Measurements from ENCODE around the gene TTLL11.

TTLL11 gene

DNA sequence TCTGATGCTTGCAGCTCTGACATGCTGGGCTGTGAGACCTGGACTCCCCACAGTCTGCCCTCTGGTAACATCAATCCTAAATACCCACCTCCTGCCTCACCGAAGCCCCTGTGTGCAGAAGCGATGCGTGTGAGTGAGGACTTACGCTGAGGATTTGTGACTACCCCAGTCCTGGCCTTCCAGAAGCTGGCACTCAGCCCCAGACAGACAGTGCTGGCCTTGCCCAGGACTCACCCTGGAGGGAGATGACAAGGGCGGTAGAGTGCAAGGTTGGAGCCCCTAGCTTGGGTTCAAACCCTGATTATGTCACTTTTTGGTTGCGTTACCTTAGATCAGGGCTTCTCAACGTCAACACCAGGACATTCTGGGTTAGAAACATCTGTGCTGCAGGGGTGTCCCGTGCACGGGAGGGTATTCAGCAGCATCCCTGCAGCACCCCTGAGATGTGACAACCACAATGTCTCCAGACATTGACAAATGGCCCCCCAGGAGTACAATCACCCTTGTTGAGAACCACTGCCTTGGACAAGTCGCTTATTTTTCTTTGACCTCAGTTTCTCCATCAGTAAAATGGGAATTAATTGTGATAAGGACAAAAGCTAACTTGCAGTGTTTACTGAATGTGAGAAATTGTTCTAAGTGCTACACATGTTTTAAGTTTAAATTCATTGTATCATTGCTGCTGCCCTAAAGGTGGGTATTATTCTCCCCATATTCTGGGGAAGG lies 23.5 kb upstream of the TTLL11 start:
- no peaks in the 10 kb centered on the region for H3K27me3 ChIP-seq (ENCODE audit: insufficient read depth, low read length)
- H3K9ac ChIP-seq (ENCODE audit: low read depth, low read length), result peak overlapping the region; percentile 23; the same call in 1 of the 2 replicates
- peaks cover 20% of the 10 kb centered on the region; the same call in 1 of the 2 replicates for H3K4me1 ChIP-seq (ENCODE audit: insufficient read depth, low read length)
- H3K9me3 ChIP-seq (ENCODE audit: insufficient read depth, low read depth, low read length), result no peaks in the 10 kb centered on the region
- H3K36me3 ChIP-seq (ENCODE audit: insufficient read depth, low read length), result no peaks in the 10 kb centered on the region
- H3K27ac ChIP-seq (ENCODE audit: low read depth, low read length), result peak overlapping the region; percentile 61; the same call in 1 of the 2 replicates
- WGBS, result 82% methylated on average over 10 of the region's 10 CpGs
- no peak overlapping the region for H3K4me3 ChIP-seq (ENCODE audit: low read length)

DNA sequence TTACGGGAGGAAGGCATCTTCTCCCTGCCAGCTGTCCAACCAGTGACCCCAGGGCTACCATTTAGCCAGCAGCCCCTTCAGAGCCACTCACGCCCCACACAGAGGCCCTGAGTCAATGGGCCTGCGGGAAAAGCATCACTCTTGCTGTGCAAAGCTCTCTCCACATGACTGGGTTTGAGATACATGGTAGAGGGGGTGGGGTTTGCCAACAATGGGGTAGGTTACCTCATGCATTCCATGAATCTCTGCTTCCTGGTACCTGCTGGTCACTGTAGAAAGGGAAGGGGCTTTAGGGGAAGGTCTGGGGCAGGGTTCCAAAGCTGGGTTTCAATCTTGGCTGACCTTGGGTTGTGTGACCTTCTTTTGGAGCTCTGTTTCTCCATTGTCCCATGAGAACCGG lies 22.9 kb upstream of the TTLL11 start:
- H3K36me3 ChIP-seq (ENCODE audit: insufficient read depth, low read length), result no peaks in the 10 kb centered on the region
- no peak overlapping the region for H3K4me3 ChIP-seq (ENCODE audit: low read length)
- WGBS, result 48% methylated on average over 4 of the region's 4 CpGs
- peak overlapping the region; percentile 23; the same call in 1 of the 2 replicates for H3K9ac ChIP-seq (ENCODE audit: low read depth, low read length)
- no peaks in the 10 kb centered on the region for H3K27me3 ChIP-seq (ENCODE audit: insufficient read depth, low read length)
- no peaks in the 10 kb centered on the region for H3K9me3 ChIP-seq (ENCODE audit: insufficient read depth, low read depth, low read length)
- H3K4me1 ChIP-seq (ENCODE audit: insufficient read depth, low read length), result peaks cover 20% of the 10 kb centered on the region; the same call in 1 of the 2 replicates
- peak overlapping the region; percentile 61; the same call in 1 of the 2 replicates for H3K27ac ChIP-seq (ENCODE audit: low read depth, low read length)

DNA sequence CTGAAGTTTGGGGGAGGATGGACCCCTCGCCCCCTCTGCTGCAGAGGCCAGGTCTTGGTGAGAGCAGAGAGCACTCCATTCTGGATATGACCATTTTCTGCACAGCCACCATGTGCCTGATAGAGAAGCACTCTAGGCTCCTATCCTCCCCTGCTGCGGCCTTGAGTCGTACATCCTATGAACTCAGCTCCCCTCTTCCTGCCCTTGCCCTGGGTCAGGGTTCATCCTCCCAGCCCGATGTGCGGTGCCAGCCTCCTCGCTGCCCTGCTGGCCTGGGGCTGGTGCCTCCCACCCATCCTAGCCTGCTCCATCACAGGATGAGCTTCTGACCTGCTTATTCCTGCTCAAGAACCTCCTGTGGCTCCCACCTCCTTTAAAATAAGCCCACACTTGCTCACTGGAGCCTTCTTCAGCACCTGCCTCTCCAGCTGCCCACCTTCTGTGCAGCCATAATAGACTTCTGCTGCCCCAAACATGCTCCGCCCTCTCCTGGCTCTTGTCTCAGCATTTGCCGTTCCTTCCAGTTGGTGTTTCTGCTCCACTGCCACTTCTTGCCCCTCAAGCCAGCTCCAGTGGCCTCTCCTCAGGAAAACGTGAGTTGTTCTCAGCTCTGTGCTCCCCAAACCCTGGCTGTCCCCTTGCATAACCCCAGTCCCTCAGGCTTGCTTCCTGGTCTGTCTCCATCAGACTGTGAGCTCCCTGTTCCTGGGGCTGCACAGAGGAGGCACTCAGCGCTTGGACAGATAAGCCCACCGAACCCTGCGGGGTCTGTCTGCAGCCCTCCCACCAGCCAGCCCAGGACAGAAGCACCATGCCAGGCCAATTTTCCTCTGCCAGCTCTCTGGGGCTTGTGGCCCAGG lies 22.3 kb upstream of the TTLL11 start:
- H3K36me3 ChIP-seq (ENCODE audit: insufficient read depth, low read length), result no peaks in the 10 kb centered on the region
- H3K4me3 ChIP-seq (ENCODE audit: low read length), result no peak overlapping the region
- no peak overlapping the region for H3K9ac ChIP-seq (ENCODE audit: low read depth, low read length)
- 87% methylated on average over 12 of the region's 12 CpGs for WGBS
- no peaks in the 10 kb centered on the region for H3K9me3 ChIP-seq (ENCODE audit: insufficient read depth, low read depth, low read length)
- no peaks in the 10 kb centered on the region for H3K27me3 ChIP-seq (ENCODE audit: insufficient read depth, low read length)
- H3K4me1 ChIP-seq (ENCODE audit: insufficient read depth, low read length), result peaks cover 20% of the 10 kb centered on the region; the same call in 1 of the 2 replicates
- H3K27ac ChIP-seq (ENCODE audit: low read depth, low read length), result peak overlapping the region; percentile 15; the same call in 1 of the 2 replicates

DNA sequence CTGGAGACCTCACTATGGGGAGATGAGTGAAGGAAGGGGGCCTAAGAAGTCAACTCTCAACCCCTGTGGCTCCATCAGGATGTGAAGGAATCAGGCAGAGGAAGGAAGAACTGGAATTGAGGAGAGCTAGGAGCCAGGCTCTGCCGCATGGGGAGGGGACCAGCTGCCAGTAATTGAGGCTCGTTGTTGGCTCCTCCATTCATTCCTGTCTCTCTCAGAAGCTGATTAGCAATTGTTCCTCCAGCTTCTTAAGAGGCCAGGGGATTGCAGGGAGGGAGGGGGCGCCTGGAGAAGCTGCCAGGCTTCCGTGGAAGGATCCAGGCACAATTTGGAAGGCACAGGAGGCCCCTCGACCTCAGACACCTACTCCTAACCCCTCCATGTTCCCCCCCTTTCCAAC lies 20.5 kb upstream of the TTLL11 start:
- Histone ChIP-seq H3K36me3 (ENCODE audit: insufficient read depth, low read length) (no peaks in the 10 kb centered on the region), H3K4me3 (ENCODE audit: low read length) (no peak overlapping the region), H3K9ac (ENCODE audit: low read depth, low read length) (no peak overlapping the region), H3K27ac (ENCODE audit: low read depth, low read length) (no peak overlapping the region), H3K4me1 (ENCODE audit: insufficient read depth, low read length) (peaks cover 20% of the 10 kb centered on the region; the same call in 1 of the 2 replicates), H3K27me3 (ENCODE audit: insufficient read depth, low read length) (no peaks in the 10 kb centered on the region), H3K9me3 (ENCODE audit: insufficient read depth, low read depth, low read length) (no peaks in the 10 kb centered on the region)
- WGBS, result 58% methylated on average over 3 of the region's 5 CpGs

DNA sequence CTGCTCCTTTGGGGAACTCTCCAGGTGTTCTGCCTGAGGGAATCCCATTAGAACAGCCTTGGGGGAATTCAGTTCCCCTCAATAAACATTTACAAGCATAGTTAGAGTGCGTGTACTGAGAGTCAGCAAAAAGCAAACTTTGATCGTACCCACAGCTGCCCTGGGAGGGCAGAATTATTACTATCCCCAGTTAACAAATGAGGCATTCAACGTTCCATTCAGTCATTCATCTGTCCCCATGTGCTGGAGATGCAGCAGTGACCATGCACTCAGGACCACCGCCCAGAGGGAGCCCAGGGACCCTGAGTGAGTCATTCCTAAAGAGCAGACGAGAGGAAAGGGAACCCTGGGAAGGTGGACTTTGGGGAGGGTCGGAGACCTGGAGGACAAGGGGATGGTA lies 19.1 kb upstream of the TTLL11 start:
- Histone ChIP-seq H3K4me1 (ENCODE audit: insufficient read depth, low read length) (peaks cover 20% of the 10 kb centered on the region; the same call in 1 of the 2 replicates), H3K36me3 (ENCODE audit: insufficient read depth, low read length) (no peaks in the 10 kb centered on the region), H3K9ac (ENCODE audit: low read depth, low read length) (no peak overlapping the region), H3K27ac (ENCODE audit: low read depth, low read length) (no peak overlapping the region), H3K9me3 (ENCODE audit: insufficient read depth, low read depth, low read length) (no peaks in the 10 kb centered on the region), H3K4me3 (ENCODE audit: low read length) (no peak overlapping the region), H3K27me3 (ENCODE audit: insufficient read depth, low read length) (no peaks in the 10 kb centered on the region)
- WGBS, result 87% methylated on average over 6 of the region's 6 CpGs

DNA sequence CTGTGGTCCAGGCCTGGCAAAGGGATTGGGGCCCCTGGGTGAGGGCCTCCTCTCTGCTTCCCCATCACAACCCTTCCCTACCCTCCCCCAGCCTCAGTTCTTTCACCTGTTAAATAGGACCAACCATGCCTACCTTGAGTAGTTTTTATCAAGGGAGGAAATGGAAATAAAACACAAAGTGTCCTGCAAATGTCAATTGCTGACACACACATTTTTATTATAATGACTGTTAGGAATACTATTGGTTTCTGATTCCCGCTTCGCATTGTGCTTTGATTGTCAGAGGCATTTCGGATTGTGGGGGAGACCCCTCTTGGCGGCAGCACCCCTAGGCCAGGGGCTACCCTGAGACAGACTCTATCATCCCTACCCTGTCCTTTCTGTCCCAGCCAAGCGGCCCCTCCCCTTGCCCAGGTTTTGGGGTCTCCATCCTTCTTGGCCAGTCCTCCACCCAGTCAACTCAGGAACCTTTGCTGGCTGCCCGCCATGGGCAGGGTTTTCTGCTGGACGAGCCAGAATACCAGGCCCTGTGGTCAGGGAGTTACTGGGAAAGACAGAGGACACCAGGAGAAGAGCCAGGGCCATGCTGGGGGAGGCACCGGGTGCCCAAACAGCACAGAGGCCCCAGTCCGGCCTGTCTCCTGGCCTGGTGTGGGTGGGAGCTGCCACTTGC lies 18.4 kb upstream of the TTLL11 start:
- Histone ChIP-seq H3K27me3 (ENCODE audit: insufficient read depth, low read length) (no peaks in the 10 kb centered on the region), H3K27ac (ENCODE audit: low read depth, low read length) (no peak overlapping the region), H3K4me1 (ENCODE audit: insufficient read depth, low read length) (peaks cover 18% of the 10 kb centered on the region; the same call in 1 of the 2 replicates), H3K36me3 (ENCODE audit: insufficient read depth, low read length) (no peaks in the 10 kb centered on the region), H3K4me3 (ENCODE audit: low read length) (no peak overlapping the region), H3K9me3 (ENCODE audit: insufficient read depth, low read depth, low read length) (no peaks in the 10 kb centered on the region), H3K9ac (ENCODE audit: low read depth, low read length) (no peak overlapping the region)
- 93% methylated on average over 9 of the region's 9 CpGs for WGBS

DNA sequence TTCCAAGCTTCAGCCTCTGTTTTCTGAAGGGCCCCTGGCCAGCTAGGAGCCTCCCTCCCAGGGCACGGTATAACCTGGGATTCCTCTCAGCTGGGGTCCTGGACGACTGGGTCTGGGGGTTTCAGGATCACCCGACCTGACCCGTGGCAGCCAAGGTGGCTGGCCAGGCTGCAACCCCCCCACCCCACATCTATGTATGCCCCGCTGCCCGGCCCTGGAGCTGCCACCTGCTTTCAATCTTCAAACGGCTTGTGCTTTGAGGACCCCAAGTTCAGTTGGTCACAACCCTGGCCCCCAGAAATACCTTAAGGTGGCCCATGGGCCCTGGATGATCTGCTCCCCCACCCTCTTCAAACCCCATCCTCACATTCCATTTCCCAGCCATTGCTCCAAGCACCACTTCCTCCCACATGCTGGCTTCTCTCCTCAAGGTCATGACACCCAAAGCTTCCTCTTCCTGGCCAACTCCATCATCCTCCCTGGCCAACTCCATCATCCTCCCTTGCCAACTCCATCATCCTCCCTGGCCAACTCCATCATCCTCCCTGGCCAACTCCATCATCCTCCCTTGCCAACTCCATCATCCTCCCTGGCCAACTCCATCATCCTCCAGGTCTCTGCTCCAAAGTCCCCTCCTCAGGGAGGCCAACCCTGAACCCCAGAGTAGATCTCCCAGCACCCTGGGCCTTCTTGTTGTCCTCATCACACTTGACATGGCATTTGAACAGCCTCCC lies 17.2 kb upstream of the TTLL11 start:
- no peaks in the 10 kb centered on the region for H3K36me3 ChIP-seq (ENCODE audit: insufficient read depth, low read length)
- H3K9me3 ChIP-seq (ENCODE audit: insufficient read depth, low read depth, low read length), result no peaks in the 10 kb centered on the region
- no peak overlapping the region for H3K4me3 ChIP-seq (ENCODE audit: low read length)
- H3K4me1 ChIP-seq (ENCODE audit: insufficient read depth, low read length), result peaks cover 6% of the 10 kb centered on the region; the same call in 1 of the 2 replicates
- H3K27ac ChIP-seq (ENCODE audit: low read depth, low read length), result no peak overlapping the region
- no peaks in the 10 kb centered on the region for H3K27me3 ChIP-seq (ENCODE audit: insufficient read depth, low read length)
- H3K9ac ChIP-seq (ENCODE audit: low read depth, low read length), result no peak overlapping the region
- 92% methylated on average over 7 of the region's 7 CpGs for WGBS

DNA sequence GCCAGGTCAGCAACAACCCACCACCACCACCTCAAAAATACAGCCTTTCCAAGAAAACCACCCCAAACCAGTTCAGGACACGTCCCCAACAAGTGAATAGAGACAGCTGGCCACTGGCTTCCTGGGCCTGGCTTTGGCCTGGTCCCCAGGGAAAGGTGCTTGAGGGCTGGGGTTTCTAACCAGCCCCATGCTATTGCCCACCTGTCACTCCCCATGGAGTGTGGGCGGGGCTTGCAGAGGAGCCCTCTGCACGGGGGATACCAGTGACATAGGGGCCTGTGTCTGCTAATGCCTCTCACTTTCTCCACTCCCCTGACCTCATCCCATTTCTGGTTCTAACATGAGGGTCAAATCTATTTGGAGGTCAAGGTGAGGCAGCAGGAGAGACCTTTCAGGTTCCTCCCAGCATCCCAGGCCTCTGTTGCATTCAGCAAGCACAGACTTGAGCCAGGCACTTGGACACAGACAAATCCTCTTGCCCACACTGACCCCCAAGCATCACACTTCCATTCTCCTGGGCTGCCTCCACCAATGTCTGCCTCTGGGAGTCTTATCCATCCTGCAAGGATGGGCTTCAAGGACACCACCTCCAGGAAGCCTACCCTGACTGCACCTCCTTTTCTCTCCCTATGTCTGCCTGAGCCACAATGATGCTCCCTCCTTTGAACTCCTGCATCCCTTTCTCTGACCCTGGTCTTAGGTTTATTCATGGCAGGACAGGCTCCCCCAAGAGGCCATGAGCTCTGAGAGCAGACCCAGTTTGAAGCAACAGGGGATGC lies 16.1 kb upstream of the TTLL11 start:
- no peaks in the 10 kb centered on the region for H3K27me3 ChIP-seq (ENCODE audit: insufficient read depth, low read length)
- H3K9me3 ChIP-seq (ENCODE audit: insufficient read depth, low read depth, low read length), result no peaks in the 10 kb centered on the region
- no peak overlapping the region for H3K27ac ChIP-seq (ENCODE audit: low read depth, low read length)
- H3K36me3 ChIP-seq (ENCODE audit: insufficient read depth, low read length), result no peaks in the 10 kb centered on the region
- H3K4me1 ChIP-seq (ENCODE audit: insufficient read depth, low read length), result peaks cover 4% of the 10 kb centered on the region; the same call in 1 of the 2 replicates
- 63% methylated on average over 3 of the region's 3 CpGs for WGBS
- H3K4me3 ChIP-seq (ENCODE audit: low read length), result no peak overlapping the region
- no peak overlapping the region for H3K9ac ChIP-seq (ENCODE audit: low read depth, low read length)

DNA sequence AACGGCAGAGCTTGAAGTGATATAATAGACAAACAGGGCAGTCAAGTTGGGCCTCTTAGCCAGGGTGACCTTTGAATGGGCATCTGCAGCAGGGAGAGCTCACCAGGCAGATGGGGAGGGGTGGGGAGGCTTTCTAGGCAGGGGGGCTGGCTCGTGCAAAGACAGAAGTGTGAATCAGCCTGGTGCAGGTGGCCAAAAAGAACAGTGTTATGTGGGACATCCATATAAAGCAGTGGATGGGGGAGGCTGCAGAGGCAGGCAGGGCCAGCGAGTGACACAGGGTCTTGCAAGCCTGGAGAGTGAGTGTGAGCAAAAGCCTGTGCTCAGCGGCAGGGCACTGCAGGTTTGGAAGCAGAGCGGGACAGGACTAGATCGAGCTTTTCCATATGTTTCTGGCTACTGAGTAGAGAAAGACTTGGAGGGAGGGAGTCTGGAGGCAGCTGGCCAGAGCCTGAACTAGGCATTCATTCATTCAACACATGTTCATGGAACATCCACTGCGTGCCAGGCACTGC lies 14.2 kb upstream of the TTLL11 start:
- Histone ChIP-seq H3K36me3 (ENCODE audit: insufficient read depth, low read length) (no peaks in the 10 kb centered on the region), H3K4me1 (ENCODE audit: insufficient read depth, low read length) (no peaks in the 10 kb centered on the region), H3K27me3 (ENCODE audit: insufficient read depth, low read length) (no peaks in the 10 kb centered on the region), H3K27ac (ENCODE audit: low read depth, low read length) (no peak overlapping the region), H3K4me3 (ENCODE audit: low read length) (no peak overlapping the region), H3K9ac (ENCODE audit: low read depth, low read length) (no peak overlapping the region), H3K9me3 (ENCODE audit: insufficient read depth, low read depth, low read length) (0 out of 2 replicates have a peak, but pooled peaks cover 2% of the 10 kb centered on the region)
- 78% methylated on average over 7 of the region's 7 CpGs for WGBS

DNA sequence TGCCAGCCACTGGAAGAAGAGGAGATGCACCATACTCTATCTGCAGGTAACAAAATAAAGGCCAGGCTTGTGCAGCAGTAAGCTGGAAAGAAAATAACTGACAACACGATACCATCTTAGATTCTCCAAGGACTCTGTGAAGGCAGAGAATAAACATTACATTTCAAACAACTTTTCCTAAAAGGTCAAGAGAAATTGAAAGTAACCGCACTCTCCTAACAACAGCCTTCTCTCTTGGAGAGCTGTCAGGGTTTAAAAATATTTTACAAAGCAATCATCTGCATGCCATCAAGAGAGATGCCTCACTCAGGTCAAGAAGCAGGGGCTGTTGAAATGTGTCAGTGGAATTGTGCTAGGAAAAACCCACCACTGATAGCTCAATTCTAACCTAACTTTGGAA lies 13.5 kb upstream of the TTLL11 start:
- Histone ChIP-seq H3K9ac (ENCODE audit: low read depth, low read length) (no peak overlapping the region), H3K9me3 (ENCODE audit: insufficient read depth, low read depth, low read length) (0 out of 2 replicates have a peak, but pooled peaks cover 2% of the 10 kb centered on the region), H3K27ac (ENCODE audit: low read depth, low read length) (no peak overlapping the region), H3K27me3 (ENCODE audit: insufficient read depth, low read length) (no peaks in the 10 kb centered on the region), H3K36me3 (ENCODE audit: insufficient read depth, low read length) (no peaks in the 10 kb centered on the region), H3K4me3 (ENCODE audit: low read length) (no peak overlapping the region), H3K4me1 (ENCODE audit: insufficient read depth, low read length) (no peaks in the 10 kb centered on the region)
- WGBS, result 90% methylated on average over 2 of the region's 2 CpGs
